NCI-H2171 treated with DMSO at 0.1 percent for 48 hours (cell line): ENCODE measurements around the gene ELOVL3.
"Not testable (repeated sequence)": the region's sequence is repeated elsewhere in the genome, so short reads cannot be mapped to it uniquely, and the experiment has no call there.

ENCODE experiments used
- DNase-seq: peaks from one replicate; lab custom pipeline; 2025; lab: John Stamatoyannopoulos, UW

ELOVL3 gene, protein sequence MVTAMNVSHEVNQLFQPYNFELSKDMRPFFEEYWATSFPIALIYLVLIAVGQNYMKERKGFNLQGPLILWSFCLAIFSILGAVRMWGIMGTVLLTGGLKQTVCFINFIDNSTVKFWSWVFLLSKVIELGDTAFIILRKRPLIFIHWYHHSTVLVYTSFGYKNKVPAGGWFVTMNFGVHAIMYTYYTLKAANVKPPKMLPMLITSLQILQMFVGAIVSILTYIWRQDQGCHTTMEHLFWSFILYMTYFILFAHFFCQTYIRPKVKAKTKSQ

DNA sequence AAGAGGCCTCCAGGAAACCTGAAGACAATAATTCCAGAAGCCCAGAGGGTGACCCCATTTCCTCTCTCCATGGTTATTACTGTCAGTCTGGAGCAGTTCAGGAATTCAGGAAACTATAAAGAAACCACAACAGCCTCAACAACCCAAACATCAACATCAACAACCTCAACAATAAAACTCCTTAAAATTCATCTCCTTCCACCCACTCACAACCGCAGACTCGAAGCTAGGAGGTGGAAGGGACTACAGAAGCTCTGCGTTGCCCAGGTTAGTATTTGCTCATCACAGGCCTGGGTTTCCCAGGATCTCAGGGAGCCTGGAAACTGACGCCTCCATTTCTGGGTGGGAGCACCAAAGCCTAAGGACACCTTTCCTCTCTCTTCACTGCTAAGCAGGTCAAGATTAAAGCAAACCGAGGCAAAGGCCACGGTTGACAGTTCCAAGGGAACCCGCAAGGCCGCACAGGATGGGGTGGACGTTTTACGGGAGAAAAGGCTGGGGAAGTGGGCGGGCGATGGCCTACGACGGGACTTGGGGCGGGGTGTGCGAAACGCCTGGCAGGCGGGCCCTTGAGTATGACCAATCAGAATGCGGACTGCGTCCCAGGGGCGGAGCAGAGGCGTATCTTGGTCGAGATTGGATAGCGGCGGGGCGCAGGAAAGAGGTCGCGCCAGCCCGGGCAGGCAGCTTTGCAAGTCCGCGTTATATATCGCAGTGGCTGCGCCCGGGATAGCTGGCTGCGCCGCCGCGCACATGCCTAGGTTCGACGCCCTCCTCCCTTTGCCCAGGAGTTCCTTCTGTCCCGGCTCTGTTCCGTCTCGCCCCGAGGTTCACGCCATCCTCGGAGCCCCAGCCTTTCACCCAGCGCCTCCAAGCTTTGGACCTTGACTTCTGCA lies at the start of gene ELOVL3:
Gene ELOVL3 (plus strand): TSS at position 654 of the 896 bp plus-strand sequence. CDS start 250 bp downstream, outside the sequence.
- no peak for DNase-seq

DNA sequence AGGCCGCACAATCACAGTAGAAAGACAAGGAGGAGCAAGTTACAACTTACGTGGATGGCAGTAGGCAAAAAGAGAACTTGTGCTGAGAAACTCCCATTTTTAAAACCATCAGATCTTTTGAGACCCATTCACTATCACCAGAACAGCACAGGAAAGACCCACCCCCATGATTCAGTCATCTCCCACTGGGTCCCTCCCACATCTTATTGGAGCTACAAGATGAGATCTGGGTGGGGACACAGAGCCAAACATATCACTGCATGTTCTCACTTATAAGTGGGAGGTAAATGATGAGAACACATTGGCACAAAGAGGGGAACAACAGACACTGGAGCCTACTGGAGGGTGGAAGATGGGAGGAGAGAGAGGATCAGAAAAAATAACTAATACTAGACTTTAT lies 41.5 kb upstream of the ELOVL3 start:
- no peak for DNase-seq

DNA sequence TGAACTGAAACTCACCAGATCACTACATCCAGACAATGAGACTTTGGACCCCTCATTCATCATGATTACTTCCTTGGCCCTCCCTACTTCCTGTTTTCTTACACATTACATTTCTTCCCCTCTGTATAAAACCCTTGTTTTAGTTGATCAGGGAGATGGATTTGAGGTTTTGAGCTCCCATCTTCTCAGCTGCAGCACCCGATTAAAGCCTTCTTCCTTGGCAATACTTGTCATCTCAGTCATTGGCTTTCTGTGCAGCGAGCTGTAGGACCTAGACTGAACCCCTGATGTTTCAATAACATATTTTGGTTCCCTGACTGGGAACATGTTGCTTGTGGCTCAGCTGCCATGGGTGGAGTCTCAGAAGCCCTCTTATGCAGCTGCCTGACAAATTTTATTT lies 40.8 kb upstream of the ELOVL3 start:
- DNase-seq, result peak; percentile 11

GRCh38 chr10:102185811-102186527 lies 40.1 kb upstream of the ELOVL3 start:
- DNase-seq, result peak; percentile 80

- DNase-seq, result no peak
Observed at GRCh38 chr10:102188298-102188940, 37.7 kb upstream of the ELOVL3 start.

- not testable (repeated sequence) for DNase-seq
Observed at GRCh38 chr10:102188941-102189898, 36.9 kb upstream of the ELOVL3 start.

GRCh38 chr10:102191956-102192355 lies 34.1 kb upstream of the ELOVL3 start:
- no peak for DNase-seq

DNA sequence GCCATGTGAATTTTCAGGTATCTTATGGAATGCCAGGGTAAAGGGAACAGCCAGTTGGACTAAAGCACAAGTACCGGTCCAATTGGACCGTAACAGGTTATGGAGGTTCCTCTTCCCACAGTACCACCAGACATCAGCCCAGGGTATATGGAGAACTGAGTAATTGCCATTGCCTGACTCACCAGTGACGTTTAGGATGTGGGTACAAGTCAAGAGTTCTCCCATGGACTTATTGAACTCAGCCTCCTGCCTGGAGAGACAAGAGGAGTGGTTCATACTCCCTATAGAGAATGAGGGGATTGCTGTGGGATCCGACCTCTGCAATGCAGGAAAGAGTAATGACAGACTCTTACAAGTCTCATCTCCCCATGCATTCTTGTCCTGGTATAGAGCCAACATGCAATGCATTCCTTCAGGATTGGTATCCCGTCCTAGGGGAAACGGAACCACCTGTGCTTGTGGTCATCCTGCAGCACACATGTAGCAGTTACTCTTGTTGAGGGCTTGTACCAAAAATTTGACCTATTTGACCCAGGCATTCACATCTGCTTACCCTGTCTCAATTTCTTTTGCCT lies 30.7 kb upstream of the ELOVL3 start:
- no peak for DNase-seq

DNA sequence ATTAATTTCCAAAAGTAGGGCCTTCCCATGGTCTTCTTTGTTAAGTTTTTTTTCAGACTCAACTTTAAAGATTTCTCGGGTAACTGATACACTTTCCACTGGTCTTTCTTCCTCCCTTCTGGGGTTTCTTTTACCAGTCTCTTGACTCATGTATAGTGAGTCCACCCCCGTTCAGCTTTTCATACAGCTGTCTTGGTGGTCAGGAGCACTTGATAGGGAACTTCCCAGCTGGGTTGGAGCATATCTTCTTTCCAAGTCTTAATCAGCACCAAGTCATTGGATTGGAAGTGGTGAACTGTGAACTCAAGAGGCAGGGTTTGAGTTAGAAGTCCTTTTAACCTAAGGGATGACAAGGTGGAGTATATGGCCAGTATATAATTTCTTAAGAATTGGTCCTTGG lies 29.2 kb upstream of the ELOVL3 start:
- no peak for DNase-seq

DNA sequence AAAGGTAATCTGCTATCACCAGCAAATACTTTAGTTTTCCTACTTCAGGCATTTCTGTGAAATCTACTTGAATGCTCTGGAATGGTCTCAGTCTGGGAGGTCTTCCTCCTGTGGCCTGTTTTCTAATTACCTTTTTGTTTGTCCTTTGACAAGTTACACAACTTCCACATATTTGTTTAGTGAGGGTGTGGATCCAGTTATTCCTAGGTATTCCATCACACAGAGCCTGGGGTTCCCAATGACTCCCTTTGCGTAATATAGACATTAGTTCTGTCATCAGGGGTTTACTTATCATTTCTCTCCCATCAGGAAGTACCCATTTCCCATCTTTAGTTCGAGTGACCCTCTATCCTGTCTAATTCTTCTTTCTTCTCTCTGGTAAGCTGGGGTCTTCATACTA lies 28.1 kb upstream of the ELOVL3 start:
- no peak for DNase-seq

- no peak for DNase-seq
Observed at GRCh38 chr10:102200751-102201640, 25.1 kb upstream of the ELOVL3 start.

DNA sequence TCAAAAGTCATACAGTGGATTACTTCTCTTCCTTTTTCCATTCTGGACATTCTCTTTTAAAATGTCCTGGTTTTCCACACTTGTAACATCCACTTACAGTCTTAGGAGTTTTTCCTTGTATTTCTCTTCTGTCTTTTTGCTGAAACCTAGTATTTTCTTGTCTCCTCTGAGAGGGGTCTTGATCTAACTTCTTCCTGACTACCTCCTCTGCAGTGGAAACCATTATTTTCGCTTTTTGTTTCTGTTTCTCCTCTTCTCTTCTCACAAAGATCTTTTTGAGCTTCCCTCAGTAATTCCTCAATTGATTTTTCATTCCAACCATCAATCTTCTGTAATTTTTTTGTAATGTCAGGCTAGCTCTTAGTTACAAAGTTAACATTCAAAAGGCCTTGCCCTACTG lies 23.7 kb upstream of the ELOVL3 start:
- DNase-seq, result no peak

GRCh38 chr10:102208311-102209035 lies 17.6 kb upstream of the ELOVL3 start:
- DNase-seq, result no peak

DNA sequence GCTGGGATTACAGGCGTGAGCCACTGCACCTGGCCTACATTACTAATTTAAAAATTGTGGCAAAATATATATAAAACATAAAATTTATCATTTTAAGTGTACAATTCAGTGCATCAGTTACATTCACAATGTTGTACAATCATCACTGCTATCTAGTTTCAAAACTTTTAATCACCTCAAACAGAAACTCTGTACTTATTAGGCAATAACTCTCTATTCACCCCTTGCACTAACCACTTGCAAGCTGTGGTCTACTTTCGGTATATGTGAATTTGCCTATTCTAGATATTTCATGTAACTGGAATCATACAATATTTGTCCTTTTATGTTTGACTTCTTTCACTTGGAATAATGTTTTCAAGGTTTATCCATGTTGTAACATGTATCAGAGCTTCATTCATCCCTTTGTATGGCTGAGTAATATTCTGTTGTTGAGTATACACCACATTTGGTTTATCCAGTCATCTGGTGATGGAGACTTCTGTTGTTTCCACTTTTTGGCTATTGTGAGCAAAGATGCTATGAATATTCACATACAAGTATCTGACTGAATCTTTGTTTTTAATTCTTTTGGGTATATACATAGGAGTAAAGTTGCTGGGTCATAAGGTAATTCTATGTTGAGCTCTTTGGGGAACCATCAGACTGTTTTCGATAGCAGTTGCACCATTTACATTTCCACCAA lies 14.3 kb upstream of the ELOVL3 start:
- no peak for DNase-seq

GRCh38 chr10:102213599-102213998 lies 12.5 kb upstream of the ELOVL3 start:
- DNase-seq, result not testable (repeated sequence)

DNA sequence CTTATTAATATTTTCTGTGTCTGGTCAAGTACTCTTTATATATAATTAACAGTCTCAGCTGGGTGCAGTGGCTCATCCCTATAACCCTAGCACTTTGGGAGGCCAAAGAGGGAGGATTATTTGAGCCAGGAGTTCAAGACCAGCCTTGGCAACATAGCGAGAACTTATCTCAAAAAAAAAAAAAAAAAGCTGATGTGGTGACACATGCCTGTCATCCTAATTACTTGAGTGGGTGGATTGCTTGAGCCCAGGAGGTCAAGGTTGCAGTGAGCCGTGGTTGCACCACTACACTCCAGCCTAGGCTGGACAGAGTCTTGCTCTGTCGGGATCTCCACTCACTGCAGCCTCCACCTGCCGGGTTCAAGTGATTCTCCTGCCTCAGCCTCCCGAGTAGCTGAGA lies 6.7 kb upstream of the ELOVL3 start:
- DNase-seq, result no peak

GRCh38 chr10:102220612-102221011 lies 5.5 kb upstream of the ELOVL3 start:
- peak; percentile 22 for DNase-seq

GRCh38 chr10:102222797-102223196 lies 3.3 kb upstream of the ELOVL3 start:
- DNase-seq, result no peak
